GM12865 (cell line): ENCODE data around the gene CACNA1I.

ENCODE experiments used
- DNase-seq: peaks from one replicate; pipeline ENCODE4 v3.0.0; 2010; ENCODE audit warnings: low read depth
- H3K4me3 ChIP-seq: 2 replicates; pipeline ENCODE4 v1.5.1; 2011; ENCODE audit warnings: mild to moderate bottlenecking, low read depth, low read length, control low read depth
- CTCF ChIP-seq: IDR thresholded peaks from 2 replicates; pipeline ENCODE4 v1.5.1; 2011; ENCODE audit warnings: low read length, control low read depth, low read depth, inconsistent platforms; ENCODE audit not compliant: insufficient read depth; ENCODE audit errors: missing control alignments

CACNA1I gene

GRCh38 chr22:39699631-39700360 is 129.2 kb downstream of the CACNA1I start:
- no peak overlapping the region for H3K4me3 ChIP-seq
- TF ChIP-seq CTCF = no peak
- DNase-seq = no peak

GRCh38 chr22:39700565-39700964 is 130.0 kb downstream of the CACNA1I start:
- DNase-seq = no peak
- H3K4me3 ChIP-seq = no peak overlapping the region
- no peak for TF ChIP-seq CTCF

GRCh38 chr22:39703091-39703490 is 132.5 kb downstream of the CACNA1I start:
- no peak for TF ChIP-seq CTCF
- no peak overlapping the region for H3K4me3 ChIP-seq
- no peak for DNase-seq

- TF ChIP-seq CTCF = no peak
- no peak for DNase-seq
- H3K4me3 ChIP-seq = no peak overlapping the region
Observed at GRCh38 chr22:39703928-39704639, 133.5 kb downstream of the CACNA1I start.

GRCh38 chr22:39705386-39705785 is 134.8 kb downstream of the CACNA1I start:
- no peak for DNase-seq
- TF ChIP-seq CTCF = no peak
- no peak overlapping the region for H3K4me3 ChIP-seq

- no peak for DNase-seq
- H3K4me3 ChIP-seq = no peak overlapping the region
- no peak for TF ChIP-seq CTCF
Observed at GRCh38 chr22:39706376-39707140, 136.0 kb downstream of the CACNA1I start.
